ENCODE results near the gene NDRG2.

NDRG2 gene

DNA sequence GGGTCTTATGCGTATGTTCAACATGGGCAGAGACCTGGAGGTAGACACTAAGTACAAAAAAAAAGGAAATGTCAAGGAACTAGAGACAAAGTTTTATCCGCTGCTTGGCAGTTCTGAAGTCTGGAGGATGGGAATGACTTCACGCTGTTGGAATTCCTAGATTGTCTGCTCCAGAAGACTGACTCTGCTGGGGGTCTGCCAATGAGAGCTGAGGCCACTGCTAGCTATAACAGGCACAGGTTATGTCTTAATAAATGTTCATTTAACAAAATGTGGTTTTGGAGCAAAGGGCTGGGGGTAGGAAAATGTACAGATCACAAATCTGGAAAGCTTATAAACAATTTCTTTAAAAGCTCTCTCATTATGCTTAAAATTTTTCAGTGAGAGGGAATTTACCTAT is 38.6 kb upstream of the NDRG2 start:
- no peak for TF ChIP-seq JUND (IDR thresholded peaks at IDR 0.05; ENCODE audit: low read depth)
- in situ Hi-C loops (cut with HindIII; ENCODE audit: low pct_unique_long_range_greater_than_20kb, low sequenced_read_pairs): no loop called here
- DNase-seq (ENCODE audit: low read depth in 1 of 2, low spot score in 1 of 2): no peak

DNA sequence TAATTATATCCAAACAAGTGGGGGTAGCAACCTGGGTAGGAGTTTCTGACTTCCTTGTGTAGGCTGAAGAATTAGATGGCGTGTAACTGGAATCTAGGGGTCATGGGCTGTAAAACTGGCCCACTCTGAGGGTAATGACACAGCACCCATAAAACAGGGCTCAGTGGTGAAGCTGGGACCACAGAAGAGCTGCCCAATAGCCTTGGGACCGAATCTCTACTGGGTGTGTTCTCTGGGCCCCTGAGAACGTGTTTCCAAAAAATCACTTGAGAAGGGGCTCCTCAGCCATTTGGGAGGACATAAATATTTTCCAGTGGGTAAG is 36.4 kb upstream of the NDRG2 start:
- no peak for DNase-seq (ENCODE audit: low read depth in 1 of 2, low spot score in 1 of 2)
- in situ Hi-C loops (cut with HindIII; ENCODE audit: low pct_unique_long_range_greater_than_20kb, low sequenced_read_pairs): no loop called here
- no peak for TF ChIP-seq JUND (IDR thresholded peaks at IDR 0.05; ENCODE audit: low read depth)

DNA sequence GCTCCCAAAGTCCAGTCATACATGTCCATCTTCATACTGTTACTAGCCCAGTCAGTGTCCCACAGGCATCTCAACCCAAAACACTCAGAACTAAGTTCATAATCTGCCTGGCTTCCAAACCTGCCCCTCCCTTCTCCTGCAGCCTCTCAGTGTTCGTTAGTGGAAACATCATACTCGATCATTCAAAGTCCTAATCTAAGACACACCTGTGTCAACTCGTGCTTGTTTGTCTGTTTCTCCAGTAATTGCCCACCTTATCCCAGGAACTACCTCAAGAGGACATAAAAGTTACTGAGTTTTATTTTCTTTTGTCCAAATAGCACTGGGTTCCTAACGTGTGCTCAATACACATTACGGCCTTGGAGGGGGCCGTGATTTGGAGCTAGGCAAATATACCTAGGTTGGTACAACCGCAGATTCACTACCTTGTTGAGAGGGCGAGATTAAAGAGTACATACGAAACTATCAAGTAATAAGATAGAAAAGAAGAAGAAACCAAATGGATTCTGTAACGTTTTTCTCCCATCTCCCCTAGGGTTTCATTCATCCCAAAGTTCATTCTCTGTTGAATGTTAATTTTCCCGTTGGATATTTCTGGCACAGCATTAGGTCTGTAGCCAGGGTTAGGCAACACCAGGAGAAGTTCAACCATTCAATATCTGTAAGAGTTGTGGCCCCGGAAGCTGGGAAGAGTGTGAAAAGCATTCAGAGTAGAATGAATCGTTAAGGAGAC is 35.9 kb upstream of the NDRG2 start:
- in situ Hi-C loops (cut with HindIII; ENCODE audit: low pct_unique_long_range_greater_than_20kb, low sequenced_read_pairs): no loop called here
- no peak for TF ChIP-seq JUND (IDR thresholded peaks at IDR 0.05; ENCODE audit: low read depth)
- DNase-seq (ENCODE audit: low read depth in 1 of 2, low spot score in 1 of 2): no peak

DNA sequence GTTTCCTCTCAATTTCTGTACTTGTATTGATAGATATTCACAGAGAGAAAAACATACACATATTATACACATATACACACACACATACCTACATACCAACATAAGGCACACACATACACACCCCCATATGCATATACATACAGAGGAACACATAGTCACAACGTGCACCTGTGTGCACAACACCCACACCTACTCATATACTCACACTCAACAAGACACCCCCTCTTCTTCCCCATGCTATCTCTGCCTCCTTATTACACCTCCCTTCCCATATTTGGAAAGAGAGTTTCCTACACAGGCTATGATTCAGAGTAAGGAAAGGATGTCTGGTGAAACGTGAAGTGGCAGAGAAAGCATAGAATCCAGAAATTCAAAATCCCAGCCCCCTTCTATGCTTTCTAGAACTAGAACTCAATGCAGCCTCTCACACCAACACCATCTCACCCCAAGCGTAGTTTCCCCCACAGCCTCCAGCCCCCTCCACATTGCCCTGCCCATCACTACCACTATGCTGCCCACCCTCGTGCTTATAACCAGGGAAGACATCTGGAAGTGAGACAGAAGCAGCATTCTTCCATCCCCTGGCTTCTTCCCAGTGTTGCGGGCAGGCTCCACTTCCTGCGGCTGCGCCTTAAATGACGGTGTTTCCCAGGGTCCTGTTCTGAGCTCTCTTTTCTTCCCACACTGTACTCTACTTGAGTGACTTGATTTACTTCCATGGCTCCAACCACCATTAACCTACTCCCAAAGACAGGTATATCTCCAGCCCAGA is 35.2 kb upstream of the NDRG2 start:
- TF ChIP-seq JUND (IDR thresholded peaks at IDR 0.05; ENCODE audit: low read depth): no peak
- in situ Hi-C loops (cut with HindIII; ENCODE audit: low pct_unique_long_range_greater_than_20kb, low sequenced_read_pairs): no loop called here
- DNase-seq (ENCODE audit: low read depth in 1 of 2, low spot score in 1 of 2): no peak

DNA sequence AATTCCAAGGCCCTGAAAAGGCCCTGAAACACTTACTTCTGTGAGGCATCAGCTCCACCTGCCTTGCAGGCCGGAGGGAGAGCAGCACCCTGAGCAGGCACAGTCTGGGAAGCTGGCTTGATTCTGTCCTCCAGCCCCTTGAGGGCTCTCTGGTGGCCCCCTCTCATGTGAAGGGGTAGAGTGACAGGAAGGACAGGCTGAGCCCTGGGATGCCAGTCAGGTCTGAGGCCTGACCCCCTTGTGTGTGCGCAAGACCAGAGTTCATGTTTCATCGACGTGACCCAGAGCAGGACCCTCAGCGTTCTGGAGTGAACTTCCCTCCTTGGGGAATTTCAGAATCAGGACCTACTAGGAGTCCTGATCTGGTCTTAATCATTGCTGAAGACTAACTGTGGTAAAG is 34.0 kb upstream of the NDRG2 start:
- in situ Hi-C loops (cut with HindIII; ENCODE audit: low pct_unique_long_range_greater_than_20kb, low sequenced_read_pairs): no loop called here
- TF ChIP-seq JUND (IDR thresholded peaks at IDR 0.05; ENCODE audit: low read depth): no peak
- no peak for DNase-seq (ENCODE audit: low read depth in 1 of 2, low spot score in 1 of 2)

DNA sequence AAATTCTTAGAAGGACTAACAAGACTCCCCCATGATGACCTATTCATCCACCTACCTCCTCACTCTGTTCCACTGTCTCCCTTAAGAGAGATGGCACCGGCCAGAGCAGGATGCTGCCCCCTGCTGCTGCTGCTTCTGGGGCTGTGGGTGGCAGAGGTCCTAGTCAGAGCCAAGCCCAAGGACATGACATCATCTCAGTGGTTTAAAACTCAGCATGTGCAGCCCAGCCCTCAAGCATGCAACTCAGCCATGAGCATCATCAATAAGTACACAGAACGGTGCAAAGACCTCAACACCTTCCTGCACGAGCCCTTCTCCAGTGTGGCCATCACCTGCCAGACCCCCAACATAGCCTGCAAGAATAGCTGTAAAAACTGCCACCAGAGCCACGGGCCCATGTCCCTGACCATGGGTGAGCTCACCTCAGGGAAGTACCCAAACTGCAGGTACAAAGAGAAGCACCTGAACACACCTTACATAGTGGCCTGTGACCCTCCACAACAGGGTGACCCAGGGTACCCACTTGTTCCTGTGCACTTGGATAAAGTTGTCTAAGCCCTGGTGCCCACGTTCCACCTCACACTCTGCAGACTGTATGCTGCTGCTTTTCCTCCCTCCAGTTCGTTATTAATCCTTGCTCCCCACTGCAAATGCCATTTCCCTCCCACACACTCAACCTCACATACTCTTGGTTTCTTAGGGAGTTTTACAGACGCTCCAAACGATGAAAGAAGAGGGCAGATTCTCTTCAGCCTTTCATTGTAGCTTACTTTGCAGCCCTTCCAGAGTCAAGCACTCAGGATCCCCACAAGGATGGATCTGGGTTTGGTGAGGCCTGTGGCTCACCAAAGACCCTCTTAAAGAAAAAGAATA is 33.2 kb upstream of the NDRG2 start, which contains the start of gene RNASE8:
RNASE8 (plus strand) TSS at position 20 of the 873 bp plus-strand sequence; CDS start at position 91, 71 bp downstream.
- in situ Hi-C loops (cut with HindIII; ENCODE audit: low pct_unique_long_range_greater_than_20kb, low sequenced_read_pairs): no loop called here
- TF ChIP-seq JUND (IDR thresholded peaks at IDR 0.05; ENCODE audit: low read depth): no peak
- DNase-seq (ENCODE audit: low read depth in 1 of 2, low spot score in 1 of 2): no peak

DNA sequence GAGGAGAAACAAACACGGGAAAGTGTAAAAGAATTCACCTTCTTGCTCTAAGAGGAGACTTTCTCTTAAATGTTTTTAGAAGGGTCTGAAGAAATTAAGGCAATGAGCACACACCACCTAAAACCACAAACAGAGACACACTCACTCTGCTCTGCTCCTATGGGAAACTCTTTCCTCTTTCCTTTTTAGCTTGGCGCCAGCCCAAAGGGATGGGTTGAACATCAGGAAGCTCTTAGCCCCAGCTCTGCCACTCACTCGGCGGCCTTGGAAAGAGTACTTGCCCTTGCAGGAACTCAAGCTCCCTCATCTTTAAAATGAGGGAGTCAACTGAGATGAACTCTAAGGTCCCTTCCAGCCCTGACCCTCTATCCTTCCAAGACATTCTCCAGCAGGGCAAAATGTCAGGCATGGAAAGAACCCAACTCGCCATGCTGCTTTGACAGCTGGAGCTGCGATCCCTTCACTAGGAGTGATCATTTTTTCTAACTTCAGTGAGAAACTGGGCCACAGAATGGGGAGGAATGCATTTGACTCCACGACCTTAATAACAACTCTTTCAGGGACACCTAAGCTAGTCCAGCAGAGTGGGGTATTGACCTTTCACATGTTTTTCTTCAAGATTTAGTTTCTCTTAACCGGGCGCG is 31.8 kb upstream of the NDRG2 start:
- in situ Hi-C loops (cut with HindIII; ENCODE audit: low pct_unique_long_range_greater_than_20kb, low sequenced_read_pairs): no loop called here
- no peak for TF ChIP-seq JUND (IDR thresholded peaks at IDR 0.05; ENCODE audit: low read depth)
- DNase-seq (ENCODE audit: low read depth in 1 of 2, low spot score in 1 of 2): no peak

DNA sequence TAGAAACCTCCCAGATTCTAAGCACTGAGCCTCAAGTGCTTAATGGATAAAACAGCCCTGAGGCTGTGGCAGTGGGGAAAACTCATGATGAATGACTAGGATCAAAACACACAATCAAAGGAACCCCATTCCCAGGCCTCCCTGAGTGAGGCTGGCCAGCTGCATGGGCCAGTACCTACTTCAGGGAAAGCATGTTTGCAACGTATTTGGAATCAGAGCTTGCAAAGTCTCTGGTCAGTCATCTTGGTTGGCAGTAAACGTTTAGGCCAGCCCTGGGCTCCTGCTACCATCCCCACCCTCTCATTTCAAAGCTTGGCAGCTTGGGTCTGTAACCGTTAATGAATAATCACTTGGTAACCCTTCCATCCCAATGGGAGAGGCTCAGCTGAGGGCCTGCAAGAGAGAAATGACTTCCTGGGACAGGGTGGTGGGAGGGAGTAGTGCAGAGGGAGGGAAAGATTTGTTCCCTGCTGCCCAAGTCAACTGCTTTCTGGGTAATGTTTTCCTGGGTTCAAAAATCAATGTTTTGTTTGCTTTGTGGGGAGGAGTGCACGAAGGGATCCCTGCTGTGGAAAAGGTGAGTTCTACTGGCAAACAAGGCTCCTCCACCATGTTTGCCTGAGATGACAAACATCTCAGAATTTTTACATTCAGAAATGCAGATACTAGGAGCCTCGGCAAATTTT is 30.7 kb upstream of the NDRG2 start:
- in situ Hi-C loops (cut with HindIII; ENCODE audit: low pct_unique_long_range_greater_than_20kb, low sequenced_read_pairs): no loop called here
- no peak for TF ChIP-seq JUND (IDR thresholded peaks at IDR 0.05; ENCODE audit: low read depth)
- no peak for DNase-seq (ENCODE audit: low read depth in 1 of 2, low spot score in 1 of 2)

DNA sequence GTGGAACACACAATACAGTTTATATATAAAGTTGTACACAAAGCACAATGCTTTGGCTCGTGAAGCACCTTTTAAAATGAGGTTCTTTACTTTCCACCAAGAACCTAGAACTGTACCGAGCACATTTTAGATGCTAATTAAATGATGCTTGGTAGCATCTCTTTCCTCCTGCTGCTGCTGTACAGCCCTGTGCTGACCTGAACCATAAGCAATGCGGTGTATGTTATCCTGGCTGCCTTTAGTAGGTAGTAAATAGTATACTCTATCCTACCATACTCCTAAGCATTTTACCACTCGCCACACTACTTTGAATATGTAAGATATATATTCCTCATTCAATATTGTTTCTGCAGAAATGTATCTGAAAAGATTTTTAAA is 29.9 kb upstream of the NDRG2 start:
- no peak for TF ChIP-seq JUND (IDR thresholded peaks at IDR 0.05; ENCODE audit: low read depth)
- in situ Hi-C loops (cut with HindIII; ENCODE audit: low pct_unique_long_range_greater_than_20kb, low sequenced_read_pairs): no loop called here
- no peak for DNase-seq (ENCODE audit: low read depth in 1 of 2, low spot score in 1 of 2)

DNA sequence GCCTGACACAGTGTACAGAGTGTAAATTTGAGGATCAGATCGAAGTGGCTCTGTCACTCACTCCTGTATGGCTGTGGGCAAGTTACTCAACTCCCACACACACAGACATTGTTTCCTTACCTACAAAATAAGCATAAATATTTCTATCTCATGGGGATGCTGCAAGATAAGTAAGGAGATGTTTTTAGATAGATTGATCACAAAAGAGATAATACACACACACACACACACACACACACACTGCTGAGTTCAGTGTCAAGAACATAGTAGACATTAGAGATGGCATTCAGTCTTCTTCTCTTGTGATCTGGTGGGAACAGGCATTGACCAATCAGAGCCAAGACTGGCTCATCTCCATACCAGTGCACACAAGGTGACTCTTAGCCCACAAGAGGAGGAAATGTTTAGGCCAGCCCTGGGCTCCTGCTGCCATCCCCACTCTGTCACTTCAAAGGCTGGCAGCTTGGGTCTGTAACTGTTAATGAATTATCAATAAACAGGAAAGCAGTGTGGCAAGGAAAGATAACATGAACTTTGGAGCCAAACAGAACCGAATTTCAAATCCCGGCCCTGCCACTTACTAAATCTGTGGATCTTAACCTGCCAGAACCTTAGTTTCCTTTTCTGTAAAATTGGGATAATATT is 29.4 kb upstream of the NDRG2 start:
- no peak for DNase-seq (ENCODE audit: low read depth in 1 of 2, low spot score in 1 of 2)
- no peak for TF ChIP-seq JUND (IDR thresholded peaks at IDR 0.05; ENCODE audit: low read depth)
- in situ Hi-C loops (cut with HindIII; ENCODE audit: low pct_unique_long_range_greater_than_20kb, low sequenced_read_pairs): no loop called here

Data from T47D (cell line).